PC-3 (cell line): ENCODE measurements around the gene UNC119B. TPM values are rescaled to one million over a fixed set of nuclear protein-coding genes. Genes with fewer than 3 reads are reported as not detected.
"Not testable (repeated sequence)": the region's sequence is repeated elsewhere in the genome, so short reads cannot be mapped to it uniquely, and the experiment has no call there.

Experiments used
- ATAC-seq: fragments of 200-7000 bp; cut with Tn5 transposase; 2 replicates; pipeline ENCODE4 v1.9.1; 2020; ENCODE audit warnings: mild to moderate bottlenecking, moderate library complexity
- BruUV-seq: library from RNA; stranded (reverse); fragments of 400-500 nt; replicated peaks from 2 replicates; lab custom pipeline; 2021; lab: Mats Ljungman, UMichigan
- CTCF ChIA-PET: fragments of 300-600 bp; sonication (Branson Sonifier 250); formaldehyde crosslinking; loops from one replicate; lab custom pipeline; 2022; ENCODE audit warnings: antibody characterized with exemption; lab: Charles Lee
- POLR2A ChIA-PET: fragments of 300-600 bp; sonication (Branson Sonifier 250); formaldehyde crosslinking; loops from one replicate; lab custom pipeline; 2022; ENCODE audit warnings: antibody characterized with exemption; ENCODE audit not compliant: unreplicated experiment; lab: Charles Lee
- DNase-seq: peaks from one replicate; pipeline ENCODE4 v3.0.0-alpha.2; 2015
- H2AFZ ChIP-seq: fragments of 300-600 bp; sonication (generic); 2 replicates; pipeline ENCODE4 v1.6.0; 2016; ENCODE audit warnings: antibody characterized with exemption, low read length
- H3F3A ChIP-seq: fragments of 300-600 bp; sonication (generic); one replicate; pipeline ENCODE4 v1.6.0; 2017; ENCODE audit warnings: antibody characterized with exemption, low read length, control low read depth, mild to moderate bottlenecking; ENCODE audit not compliant: unreplicated experiment
- H3K27ac ChIP-seq: fragments of 300-600 bp; sonication (generic); 2 replicates; pipeline ENCODE4 v1.5.1; 2016; ENCODE audit warnings: mild to moderate bottlenecking, low read length
- H3K27me3 ChIP-seq: fragments of 300-600 bp; sonication (generic); 2 replicates; pipeline ENCODE4 v1.6.1; 2016; ENCODE audit warnings: low read length, mixed read lengths
- H3K36me3 ChIP-seq: fragments of 300-600 bp; sonication (generic); 2 replicates; pipeline ENCODE4 v1.6.1; 2016; ENCODE audit warnings: low read depth, mixed run types, low read length, mixed read lengths
- H3K4me1 ChIP-seq: fragments of 300-600 bp; sonication (generic); 2 replicates; pipeline ENCODE4 v1.5.1; 2016; ENCODE audit warnings: low read length; ENCODE audit not compliant: insufficient read depth
- H3K4me2 ChIP-seq: fragments of 300-600 bp; sonication (generic); 2 replicates; pipeline ENCODE4 v1.6.0; 2016; ENCODE audit warnings: low read length
- H3K4me3 ChIP-seq: fragments of 300-600 bp; sonication (generic); 2 replicates; pipeline ENCODE4 v1.5.1; 2016; ENCODE audit warnings: mild to moderate bottlenecking, low read length, mixed read lengths
- H3K79me2 ChIP-seq: fragments of 300-600 bp; sonication (generic); 2 replicates; pipeline ENCODE4 v1.6.1; 2017; ENCODE audit warnings: low read length, mixed read lengths
- H3K9ac ChIP-seq: fragments of 300-600 bp; sonication (generic); 2 replicates; pipeline ENCODE4 v1.6.0; 2016; ENCODE audit warnings: mild to moderate bottlenecking, low read length
- H3K9me2 ChIP-seq: fragments of 300-600 bp; sonication (generic); replicated peaks from 2 replicates; pipeline ENCODE4 v1.6.1; 2016; ENCODE audit warnings: mixed run types, low read length, mixed read lengths
- H3K9me3 ChIP-seq: fragments of 300-600 bp; sonication (generic); 2 replicates; pipeline ENCODE4 v1.6.1; 2016; ENCODE audit warnings: low read length, mixed read lengths
- H4K20me1 ChIP-seq: fragments of 300-600 bp; sonication (generic); 2 replicates; pipeline ENCODE4 v1.6.1; 2016; ENCODE audit warnings: low read length, mixed read lengths
- EZH2 ChIP-seq: fragments of 300-600 bp; sonication (generic); IDR thresholded peaks from one replicate; pipeline ENCODE4 v1.6.1; 2017; ENCODE audit warnings: antibody characterized with exemption, mild to moderate bottlenecking, low read length; ENCODE audit not compliant: unreplicated experiment
- EZH2phosphoT487 ChIP-seq: fragments of 300-600 bp; sonication (generic); IDR thresholded peaks from 2 replicates; pipeline ENCODE4 v1.6.1; 2018; ENCODE audit warnings: mild to moderate bottlenecking, antibody characterized with exemption, low read length, borderline replicate concordance
- intact Hi-C: fragments of 100-400 bp; cut with micrococcal nuclease; formaldehyde crosslinking; loops from 2 replicates; pipeline ENCODE4 v1.9.0; 2023
- total RNA-seq: library from RNA; depleted of rRNA; stranded (reverse); fragments of >200 nt; gene quantifications from 2 replicates; pipeline ENCODE4 v1.2.3, GENCODE V29; 2014
- TF ChIP-seq, protein P1 (sequence below): fragments of 300-600 bp; sonication (generic); conservative IDR thresholded peaks from 2 replicates; pipeline ENCODE4 v1.5.1; 2017; ENCODE audit warnings: antibody characterized with exemption, low read depth, mild to moderate bottlenecking, low read length

The UNC119B gene
- total RNA-seq, 1 experiment from 2014 or later, result 15.9 TPM

- ATAC-seq, result no peak
- CTCF ChIA-PET, result interaction anchor here (1.7 kb wide), 1 partner anchor 19 kb away, joined by 5 read pairs; no protein-coding TSS in a partner anchor
Observed at GRCh38 chr12:120668091-120668867, 42.0 kb upstream of the UNC119B start.

DNA sequence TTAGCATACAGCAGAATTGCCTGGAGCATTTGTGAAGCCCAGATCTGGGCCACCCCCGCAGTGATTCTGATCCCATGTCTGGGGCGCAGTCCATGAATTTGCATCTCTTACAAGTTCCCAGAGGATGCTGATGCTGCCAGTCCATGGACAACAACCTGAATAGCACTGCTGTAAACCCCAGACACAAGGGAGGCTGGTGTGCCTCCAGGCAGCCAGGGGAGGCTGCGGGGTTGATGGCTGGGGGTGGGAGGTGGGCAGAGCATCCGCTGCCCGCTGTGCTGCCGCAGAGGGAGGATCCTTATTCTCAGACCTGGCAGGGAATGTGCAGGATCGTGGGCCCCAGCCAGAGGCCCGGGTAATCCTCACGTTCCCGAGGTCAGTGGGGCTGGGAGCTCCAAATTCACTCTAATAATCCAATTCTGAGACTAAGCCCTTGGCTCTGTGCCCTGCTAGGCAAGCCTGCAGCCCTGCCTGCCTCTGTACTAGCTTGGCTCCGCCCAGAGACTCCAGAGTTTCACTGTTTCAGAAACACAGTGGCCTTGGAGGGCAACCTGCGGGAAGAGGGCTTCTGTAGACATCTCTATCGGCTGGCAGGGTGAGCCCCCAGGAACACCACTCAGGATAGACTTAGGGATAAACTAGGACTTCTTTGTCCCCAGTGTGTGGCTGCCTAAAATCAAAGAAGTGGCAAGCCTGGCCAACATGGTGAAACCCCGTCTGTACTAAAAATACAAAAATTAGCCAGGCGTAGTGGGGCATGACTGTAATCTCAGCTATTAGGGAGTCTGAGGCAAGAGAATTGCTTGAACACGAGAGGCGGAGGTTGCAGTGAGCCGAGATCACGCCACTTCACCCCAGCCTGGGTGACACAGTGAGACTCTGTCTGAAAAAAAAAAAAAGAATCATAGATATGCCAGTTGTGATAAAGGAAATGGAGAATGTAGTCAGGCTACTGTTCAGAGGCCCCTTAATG lies 41.1 kb upstream of the UNC119B start:
- no peak overlapping the region for H3K27ac ChIP-seq
- H3K9me2 ChIP-seq, result no peaks in the 10 kb centered on the region
- H3K4me3 ChIP-seq, result no peak overlapping the region
- no peaks in the 10 kb centered on the region for H3K79me2 ChIP-seq
- H3K4me1 ChIP-seq, result no peaks in the 10 kb centered on the region
- no peaks in the 10 kb centered on the region for H3F3A ChIP-seq
- POLR2A ChIA-PET, result no interaction called here
- H3K4me2 ChIP-seq, result no peak overlapping the region
- H3K9ac ChIP-seq, result no peak overlapping the region
- no peaks in the 10 kb centered on the region for H4K20me1 ChIP-seq
- TF ChIP-seq EZH2 (no peak), EZH2phosphoT487 (no peak)
- TF ChIP-seq, protein P1, sequence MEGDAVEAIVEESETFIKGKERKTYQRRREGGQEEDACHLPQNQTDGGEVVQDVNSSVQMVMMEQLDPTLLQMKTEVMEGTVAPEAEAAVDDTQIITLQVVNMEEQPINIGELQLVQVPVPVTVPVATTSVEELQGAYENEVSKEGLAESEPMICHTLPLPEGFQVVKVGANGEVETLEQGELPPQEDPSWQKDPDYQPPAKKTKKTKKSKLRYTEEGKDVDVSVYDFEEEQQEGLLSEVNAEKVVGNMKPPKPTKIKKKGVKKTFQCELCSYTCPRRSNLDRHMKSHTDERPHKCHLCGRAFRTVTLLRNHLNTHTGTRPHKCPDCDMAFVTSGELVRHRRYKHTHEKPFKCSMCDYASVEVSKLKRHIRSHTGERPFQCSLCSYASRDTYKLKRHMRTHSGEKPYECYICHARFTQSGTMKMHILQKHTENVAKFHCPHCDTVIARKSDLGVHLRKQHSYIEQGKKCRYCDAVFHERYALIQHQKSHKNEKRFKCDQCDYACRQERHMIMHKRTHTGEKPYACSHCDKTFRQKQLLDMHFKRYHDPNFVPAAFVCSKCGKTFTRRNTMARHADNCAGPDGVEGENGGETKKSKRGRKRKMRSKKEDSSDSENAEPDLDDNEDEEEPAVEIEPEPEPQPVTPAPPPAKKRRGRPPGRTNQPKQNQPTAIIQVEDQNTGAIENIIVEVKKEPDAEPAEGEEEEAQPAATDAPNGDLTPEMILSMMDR, result no peak
- no peaks in the 10 kb centered on the region for H3K27me3 ChIP-seq
- CTCF ChIA-PET, result interaction anchor here (1.7 kb wide), 1 partner anchor 20 kb away, joined by 5 read pairs; no protein-coding TSS in a partner anchor
- peak overlapping the region; percentile 41; the same call in 1 of the 2 replicates for H2AFZ ChIP-seq
- H3K36me3 ChIP-seq, result no peaks in the 10 kb centered on the region
- no peaks in the 10 kb centered on the region for H3K9me3 ChIP-seq
- ATAC-seq (peak; percentile 66), DNase-seq (peak; percentile 37)
- no TSS peak for BruUV-seq
- intact Hi-C loops, result no loop called here

More at GRCh38 chr12:120668091-120668867, 42.0 kb upstream of the UNC119B start:
- H3K4me3 ChIP-seq, result no peak overlapping the region
- intact Hi-C loops, result no loop called here
- H3K27ac ChIP-seq, result no peak overlapping the region
- no peaks in the 10 kb centered on the region for H3K79me2 ChIP-seq
- H3K9ac ChIP-seq, result no peak overlapping the region
- H3K36me3 ChIP-seq, result no peaks in the 10 kb centered on the region
- no peak overlapping the region for H3K4me2 ChIP-seq
- H4K20me1 ChIP-seq, result no peaks in the 10 kb centered on the region
- no TSS peak for BruUV-seq
- H3K9me2 ChIP-seq, result no peaks in the 10 kb centered on the region
- no peak overlapping the region for H2AFZ ChIP-seq
- no peaks in the 10 kb centered on the region for H3F3A ChIP-seq
- no peak for DNase-seq
- H3K9me3 ChIP-seq, result no peaks in the 10 kb centered on the region
- POLR2A ChIA-PET, result no interaction called here
- TF ChIP-seq, protein P1, result no peak
- TF ChIP-seq EZH2, result no peak
- TF ChIP-seq EZH2phosphoT487, result no peak
- no peaks in the 10 kb centered on the region for H3K4me1 ChIP-seq
- H3K27me3 ChIP-seq, result no peaks in the 10 kb centered on the region

DNA sequence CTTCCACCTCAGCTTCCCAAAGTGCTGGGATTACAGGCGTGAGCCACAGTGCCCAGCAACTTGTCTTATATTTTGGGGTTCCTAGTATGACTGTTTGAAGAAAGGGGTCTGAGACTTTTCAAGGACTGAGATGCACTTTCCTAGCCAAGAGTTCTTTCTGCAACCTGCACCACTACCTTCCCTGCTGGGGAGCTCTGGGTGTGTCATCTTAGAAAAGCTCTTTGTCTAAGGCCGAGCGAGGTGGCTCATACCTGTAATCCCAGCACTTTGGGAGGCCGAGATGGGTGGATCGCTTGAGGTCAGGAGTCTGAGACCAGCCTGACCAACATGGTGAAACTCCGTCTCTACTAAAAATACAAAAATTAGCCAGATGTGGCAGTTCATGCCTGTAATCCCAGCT lies 40.0 kb upstream of the UNC119B start:
- H3K36me3 ChIP-seq, H4K20me1 ChIP-seq, POLR2A ChIA-PET, H3K4me3 ChIP-seq, H2AFZ ChIP-seq, intact Hi-C loops, H3K9me2 ChIP-seq, H3K9me3 ChIP-seq, H3K4me2 ChIP-seq, H3K79me2 ChIP-seq, DNase-seq, H3K4me1 ChIP-seq, H3K9ac ChIP-seq, H3F3A ChIP-seq, BruUV-seq, H3K27me3 ChIP-seq, ATAC-seq, H3K27ac ChIP-seq: not testable (repeated sequence)
- CTCF ChIA-PET, result interaction anchor here (1.7 kb wide), 1 partner anchor 21 kb away, joined by 5 read pairs; no protein-coding TSS in a partner anchor
